ENCODE results near the gene SF3B2.

DNA sequence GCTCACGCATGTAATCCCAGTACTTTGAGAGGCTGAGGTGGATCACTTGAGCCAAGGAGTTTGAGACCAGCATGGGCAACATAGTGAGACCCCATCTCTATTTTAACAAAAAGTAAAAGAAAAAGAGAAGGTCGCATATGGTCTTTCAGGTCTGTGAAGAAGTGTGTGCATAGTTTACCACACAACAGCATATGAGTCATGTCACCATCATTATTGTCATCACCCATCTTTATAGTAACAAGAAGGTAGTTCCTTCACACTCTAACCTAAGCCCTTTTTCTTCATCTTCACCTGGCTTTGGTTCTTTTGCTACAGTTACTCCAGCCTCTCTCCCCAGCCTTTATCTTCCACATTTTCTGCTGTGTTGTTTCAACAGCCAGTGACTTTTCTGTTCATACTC, 57.1 kb downstream of the SF3B2 start:
- TF ChIP-seq, protein P1, sequence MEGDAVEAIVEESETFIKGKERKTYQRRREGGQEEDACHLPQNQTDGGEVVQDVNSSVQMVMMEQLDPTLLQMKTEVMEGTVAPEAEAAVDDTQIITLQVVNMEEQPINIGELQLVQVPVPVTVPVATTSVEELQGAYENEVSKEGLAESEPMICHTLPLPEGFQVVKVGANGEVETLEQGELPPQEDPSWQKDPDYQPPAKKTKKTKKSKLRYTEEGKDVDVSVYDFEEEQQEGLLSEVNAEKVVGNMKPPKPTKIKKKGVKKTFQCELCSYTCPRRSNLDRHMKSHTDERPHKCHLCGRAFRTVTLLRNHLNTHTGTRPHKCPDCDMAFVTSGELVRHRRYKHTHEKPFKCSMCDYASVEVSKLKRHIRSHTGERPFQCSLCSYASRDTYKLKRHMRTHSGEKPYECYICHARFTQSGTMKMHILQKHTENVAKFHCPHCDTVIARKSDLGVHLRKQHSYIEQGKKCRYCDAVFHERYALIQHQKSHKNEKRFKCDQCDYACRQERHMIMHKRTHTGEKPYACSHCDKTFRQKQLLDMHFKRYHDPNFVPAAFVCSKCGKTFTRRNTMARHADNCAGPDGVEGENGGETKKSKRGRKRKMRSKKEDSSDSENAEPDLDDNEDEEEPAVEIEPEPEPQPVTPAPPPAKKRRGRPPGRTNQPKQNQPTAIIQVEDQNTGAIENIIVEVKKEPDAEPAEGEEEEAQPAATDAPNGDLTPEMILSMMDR (IDR thresholded peaks at IDR 0.05 in 8 of 11, conservative IDR thresholded peaks at IDR 0.05 in 3 of 11) = no peak
- no peak for TF ChIP-seq POLR2AphosphoS5 (IDR thresholded peaks at IDR 0.05)

Measured in spleen (tissue), 7 donors.